Neural cell (in vitro differentiated cells): Measurements from ENCODE around the gene MRC2.

Source experiments
- CTCF ChIP-seq: fragments of 450-650 bp; IDR thresholded peaks from 2 replicates; pipeline ENCODE4 v1.5.1; 2014; ENCODE audit warnings: antibody characterized with exemption, mild to moderate bottlenecking, moderate library complexity; ENCODE audit not compliant: poor library complexity, severe bottlenecking
- SMC3 ChIP-seq: fragments of 450-650 bp; conservative IDR thresholded peaks from 2 replicates; pipeline ENCODE4 v1.6.1; 2014; ENCODE audit warnings: antibody characterized with exemption, mild to moderate bottlenecking, moderate library complexity; ENCODE audit not compliant: poor library complexity

- TF ChIP-seq CTCF, result no peak
- TF ChIP-seq SMC3, result no peak
Observed at GRCh38 chr17:62592341-62593099, 35.0 kb upstream of the MRC2 start.
